ENCODE measurements around the gene WWOX. TPM values are rescaled to one million over a fixed set of nuclear protein-coding genes. Genes with fewer than 3 reads are reported as not detected.

Gene WWOX
- total RNA-seq, 5 donors from 2014 or later (not counting 1 experiment from before 2014, with no cell fraction given): 21.2 to 26.0 (median 22.6) TPM

DNA sequence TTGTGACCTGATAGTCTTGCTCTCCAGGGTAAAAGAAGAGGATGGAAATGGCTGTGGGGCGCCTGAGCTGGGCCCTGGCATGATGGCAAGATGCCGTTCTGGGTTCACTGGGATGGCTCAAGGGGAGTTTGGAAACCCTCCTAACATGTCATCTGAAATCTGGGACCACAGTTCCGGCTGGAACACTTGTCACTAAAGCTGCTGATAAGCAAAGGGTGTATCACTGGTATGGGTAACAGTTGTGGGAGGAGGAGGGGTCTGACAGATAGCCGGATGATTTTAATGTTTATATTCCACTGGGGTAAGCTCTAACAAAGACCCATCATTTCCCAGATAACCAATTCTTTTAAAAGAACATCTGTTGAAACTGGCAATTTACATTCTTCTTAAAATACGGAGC, 390.2 kb downstream of the WWOX start:
- H3K4me3 ChIP-seq (ENCODE audit: control insufficient read depth in 1 of 2, extremely low read depth in 1 of 2, low read length in 1 of 2): no peak overlapping the region
- DNase-seq (no peak), ATAC-seq (replicated peaks in 1 of 4) (no peak)
- POLR2A ChIA-PET: no interaction called here
- H3K4me1 Mint-ChIP-seq: no peaks in the 10 kb centered on the region
- 93% methylated on average over 2 of the region's 5 CpGs for WGBS (ENCODE audit: insufficient coverage)
- no peak overlapping the region for H3K27ac ChIP-seq (ENCODE audit: low read length)
- H3K9me3 ChIP-seq: no peaks in the 10 kb centered on the region
- no peaks in the 10 kb centered on the region for H3K4me1 ChIP-seq (ENCODE audit: control insufficient read depth in 1 of 2, extremely low read depth in 1 of 2, insufficient read depth in 2 of 2, low read length in 2 of 2)
- H3K27ac Mint-ChIP-seq: no peak overlapping the region
- no peaks in the 10 kb centered on the region for H3K9me3 Mint-ChIP-seq
- no peaks in the 10 kb centered on the region for H3K27me3 Mint-ChIP-seq
- CTCF ChIA-PET: interaction anchor here in 1 of 2 donors (0.7 kb wide), 1 partner anchor 173 kb away, joined by 5 read pairs; no protein-coding TSS in a partner anchor
- H3K27me3 ChIP-seq (replicated peaks in 1 of 2; ENCODE audit: control insufficient read depth in 2 of 2, extremely low read depth in 1 of 2, insufficient read depth in 2 of 2, low read length in 1 of 2): no peaks in the 10 kb centered on the region
- H3K36me3 ChIP-seq (ENCODE audit: control insufficient read depth in 2 of 2, extremely low read depth in 1 of 2, insufficient read depth in 1 of 2, low read length in 1 of 2): no peaks in the 10 kb centered on the region
- peaks cover 7% of the 10 kb centered on the region for H3K36me3 Mint-ChIP-seq
- H3K4me3 Mint-ChIP-seq: no peak overlapping the region

DNA sequence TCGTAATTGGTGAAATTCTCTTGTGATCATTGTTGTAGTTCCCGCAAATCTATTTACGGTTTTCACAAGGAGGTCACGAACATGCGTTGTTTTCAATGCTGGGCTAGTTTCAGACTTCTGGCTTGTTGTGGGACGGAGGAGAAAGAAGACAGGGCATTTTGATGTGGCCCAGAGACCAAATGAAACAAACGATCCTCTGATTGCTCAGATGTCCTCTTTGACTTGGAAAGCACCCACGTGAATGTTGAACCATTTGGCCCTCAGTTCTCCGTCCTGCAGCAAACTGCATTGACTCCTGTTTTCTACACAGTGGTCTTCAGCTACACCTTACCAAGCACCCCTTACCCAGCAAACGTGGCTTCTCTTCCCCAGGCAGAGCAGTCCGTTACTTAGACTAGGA, 391.0 kb downstream of the WWOX start:
- ChIA-PET CTCF (no interaction called here), POLR2A (no interaction called here)
- H3K9me3 Mint-ChIP-seq: no peaks in the 10 kb centered on the region
- H3K4me3 Mint-ChIP-seq: no peak overlapping the region
- H3K4me1 Mint-ChIP-seq: no peaks in the 10 kb centered on the region
- WGBS (ENCODE audit: insufficient coverage): 89% methylated on average over 11 of the region's 11 CpGs
- Histone ChIP-seq H3K4me1 (ENCODE audit: control insufficient read depth in 1 of 2, extremely low read depth in 1 of 2, insufficient read depth in 2 of 2, low read length in 2 of 2) (no peaks in the 10 kb centered on the region), H3K36me3 (ENCODE audit: control insufficient read depth in 2 of 2, extremely low read depth in 1 of 2, insufficient read depth in 1 of 2, low read length in 1 of 2) (no peaks in the 10 kb centered on the region), H3K4me3 (ENCODE audit: control insufficient read depth in 1 of 2, extremely low read depth in 1 of 2, low read length in 1 of 2) (no peak overlapping the region), H3K9me3 (no peaks in the 10 kb centered on the region), H3K27me3 (replicated peaks in 1 of 2; ENCODE audit: control insufficient read depth in 2 of 2, extremely low read depth in 1 of 2, insufficient read depth in 2 of 2, low read length in 1 of 2) (no peaks in the 10 kb centered on the region), H3K27ac (ENCODE audit: low read length) (no peak overlapping the region)
- no peak for ATAC-seq (replicated peaks in 1 of 4)
- no peaks in the 10 kb centered on the region for H3K27me3 Mint-ChIP-seq
- peaks cover 7% of the 10 kb centered on the region for H3K36me3 Mint-ChIP-seq
- DNase-seq: no peak
- H3K27ac Mint-ChIP-seq: no peak overlapping the region

DNA sequence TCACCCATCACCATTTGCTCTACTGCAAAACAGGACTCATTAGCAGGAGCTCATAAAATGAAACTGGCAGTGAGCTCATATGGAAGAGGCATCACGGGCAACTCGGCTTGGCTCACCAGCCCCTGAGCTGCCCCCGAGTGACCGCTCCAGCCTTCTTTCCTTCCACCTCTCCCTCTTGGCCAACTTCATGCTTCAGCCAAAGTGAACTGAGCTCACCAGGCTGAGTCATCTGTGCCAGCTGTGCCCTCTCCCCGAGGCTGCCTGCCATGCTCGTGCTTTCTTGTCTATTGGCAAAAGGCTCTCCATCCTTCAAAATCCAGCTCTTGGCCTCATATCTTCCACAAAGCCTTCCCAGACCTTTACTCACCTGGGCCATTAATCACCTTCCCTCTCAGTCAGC, 391.4 kb downstream of the WWOX start:
- H3K9me3 Mint-ChIP-seq: no peaks in the 10 kb centered on the region
- H3K4me1 ChIP-seq (ENCODE audit: control insufficient read depth in 1 of 2, extremely low read depth in 1 of 2, insufficient read depth in 2 of 2, low read length in 2 of 2): no peaks in the 10 kb centered on the region
- no peaks in the 10 kb centered on the region for H3K27me3 ChIP-seq (replicated peaks in 1 of 2; ENCODE audit: control insufficient read depth in 2 of 2, extremely low read depth in 1 of 2, insufficient read depth in 2 of 2, low read length in 1 of 2)
- no peaks in the 10 kb centered on the region for H3K27me3 Mint-ChIP-seq
- DNase-seq: no peak
- no peak for ATAC-seq (replicated peaks in 1 of 4)
- 95% methylated on average over 6 of the region's 6 CpGs for WGBS (ENCODE audit: insufficient coverage)
- POLR2A ChIA-PET: no interaction called here
- no peak overlapping the region for H3K27ac Mint-ChIP-seq
- H3K4me3 Mint-ChIP-seq: no peak overlapping the region
- no peaks in the 10 kb centered on the region for H3K9me3 ChIP-seq
- CTCF ChIA-PET: interaction anchor here in 1 of 2 donors (0.6 kb wide), 1 partner anchor 215 kb away, joined by 3 read pairs; no protein-coding TSS in a partner anchor
- H3K36me3 Mint-ChIP-seq: peaks cover 7% of the 10 kb centered on the region
- no peaks in the 10 kb centered on the region for H3K4me1 Mint-ChIP-seq
- H3K27ac ChIP-seq (ENCODE audit: low read length): no peak overlapping the region
- H3K4me3 ChIP-seq (ENCODE audit: control insufficient read depth in 1 of 2, extremely low read depth in 1 of 2, low read length in 1 of 2): no peak overlapping the region
- H3K36me3 ChIP-seq (ENCODE audit: control insufficient read depth in 2 of 2, extremely low read depth in 1 of 2, insufficient read depth in 1 of 2, low read length in 1 of 2): no peaks in the 10 kb centered on the region

DNA sequence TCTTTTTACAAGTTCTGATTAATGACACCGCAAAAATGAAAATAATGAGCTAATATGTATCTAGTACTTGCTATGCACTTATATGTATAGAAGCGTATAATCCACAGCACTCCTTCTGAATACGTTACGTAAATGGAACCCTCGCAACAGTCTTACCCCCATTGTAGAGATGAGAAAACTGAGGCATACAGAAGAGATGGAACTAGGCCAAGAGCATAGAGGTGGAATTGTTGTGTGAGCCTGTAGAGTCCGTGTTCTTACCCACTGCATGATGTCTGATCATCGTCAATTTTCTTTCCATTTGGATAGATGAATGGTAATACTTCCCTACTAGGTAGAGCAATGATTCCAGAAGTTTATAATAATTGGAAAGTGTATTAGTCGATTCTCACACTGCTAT, 394.1 kb downstream of the WWOX start:
- no peak for ATAC-seq (replicated peaks in 1 of 4)
- Histone ChIP-seq H3K9me3 (no peaks in the 10 kb centered on the region), H3K27me3 (replicated peaks in 1 of 2; ENCODE audit: control insufficient read depth in 2 of 2, extremely low read depth in 1 of 2, insufficient read depth in 2 of 2, low read length in 1 of 2) (no peaks in the 10 kb centered on the region), H3K4me3 (ENCODE audit: control insufficient read depth in 1 of 2, extremely low read depth in 1 of 2, low read length in 1 of 2) (no peak overlapping the region), H3K4me1 (ENCODE audit: control insufficient read depth in 1 of 2, extremely low read depth in 1 of 2, insufficient read depth in 2 of 2, low read length in 2 of 2) (no peaks in the 10 kb centered on the region), H3K27ac (ENCODE audit: low read length) (no peak overlapping the region), H3K36me3 (ENCODE audit: control insufficient read depth in 2 of 2, extremely low read depth in 1 of 2, insufficient read depth in 1 of 2, low read length in 1 of 2) (no peaks in the 10 kb centered on the region)
- Mint-ChIP-seq H3K9me3 (no peaks in the 10 kb centered on the region), H3K4me1 (no peaks in the 10 kb centered on the region), H3K27me3 (no peaks in the 10 kb centered on the region), H3K4me3 (no peak overlapping the region), H3K27ac (no peak overlapping the region), H3K36me3 (peaks cover 7% of the 10 kb centered on the region)
- POLR2A ChIA-PET: no interaction called here
- WGBS (ENCODE audit: insufficient coverage): no CpG with 5 or more reads among the region's 8 CpGs
- CTCF ChIA-PET: no interaction called here
- no peak for DNase-seq

DNA sequence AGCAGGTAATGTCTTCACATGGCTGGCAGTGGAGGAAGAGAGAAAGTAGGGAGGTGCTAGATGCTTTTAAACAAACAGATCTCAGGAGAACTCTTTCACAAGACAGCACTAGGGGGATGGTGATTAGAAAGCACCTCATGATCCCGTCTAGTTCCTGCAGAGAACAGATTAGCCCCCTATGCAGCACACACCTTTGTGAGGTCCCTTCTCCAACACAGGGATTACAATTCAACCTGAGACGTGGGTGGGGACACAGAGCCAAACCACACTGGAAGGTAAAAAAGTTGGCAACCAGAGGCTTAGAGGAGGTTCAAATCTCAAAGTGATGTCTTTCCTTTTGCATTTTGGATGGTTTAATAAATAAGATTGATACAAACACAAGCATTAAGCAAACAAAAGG, 394.7 kb downstream of the WWOX start:
- no CpG with 5 or more reads among the region's 2 CpGs for WGBS (ENCODE audit: insufficient coverage)
- DNase-seq: no peak
- ChIA-PET CTCF (no interaction called here), POLR2A (no interaction called here)
- Mint-ChIP-seq H3K36me3 (peaks cover 7% of the 10 kb centered on the region), H3K4me1 (no peaks in the 10 kb centered on the region), H3K27ac (no peak overlapping the region), H3K27me3 (no peaks in the 10 kb centered on the region), H3K9me3 (no peaks in the 10 kb centered on the region), H3K4me3 (no peak overlapping the region)
- Histone ChIP-seq H3K4me3 (ENCODE audit: control insufficient read depth in 1 of 2, extremely low read depth in 1 of 2, low read length in 1 of 2) (no peak overlapping the region), H3K27ac (ENCODE audit: low read length) (no peak overlapping the region), H3K27me3 (replicated peaks in 1 of 2; ENCODE audit: control insufficient read depth in 2 of 2, extremely low read depth in 1 of 2, insufficient read depth in 2 of 2, low read length in 1 of 2) (no peaks in the 10 kb centered on the region), H3K9me3 (no peaks in the 10 kb centered on the region), H3K4me1 (ENCODE audit: control insufficient read depth in 1 of 2, extremely low read depth in 1 of 2, insufficient read depth in 2 of 2, low read length in 2 of 2) (no peaks in the 10 kb centered on the region), H3K36me3 (ENCODE audit: control insufficient read depth in 2 of 2, extremely low read depth in 1 of 2, insufficient read depth in 1 of 2, low read length in 1 of 2) (no peaks in the 10 kb centered on the region)
- ATAC-seq (replicated peaks in 1 of 4): no peak

DNA sequence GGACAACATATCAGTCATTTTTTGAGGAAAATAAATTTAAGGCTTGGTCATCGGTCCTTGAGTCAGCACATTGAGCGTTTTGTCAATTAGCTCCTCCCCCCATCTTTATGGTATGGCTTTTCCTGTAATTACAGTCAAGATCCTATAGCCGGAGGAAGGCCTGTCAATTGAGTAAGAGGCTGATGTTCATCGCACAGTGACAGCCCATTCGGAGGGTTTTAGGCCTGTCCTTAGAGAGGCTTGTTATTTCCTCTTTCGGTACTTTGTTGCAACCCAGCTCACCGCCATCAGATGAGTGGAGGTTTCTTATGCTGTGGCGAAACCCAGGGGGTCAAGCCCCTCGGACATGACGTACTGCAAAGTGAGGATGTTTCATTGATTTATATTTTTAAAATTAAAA, 395.2 kb downstream of the WWOX start:
- no peaks in the 10 kb centered on the region for H3K27me3 Mint-ChIP-seq
- ChIA-PET CTCF (no interaction called here), POLR2A (interaction anchor here in 1 of 2 donors (0.6 kb wide), 1 partner anchor 786 kb away, joined by 10 read pairs; no protein-coding TSS in a partner anchor)
- no peaks in the 10 kb centered on the region for H3K4me1 Mint-ChIP-seq
- Histone ChIP-seq H3K4me1 (ENCODE audit: control insufficient read depth in 1 of 2, extremely low read depth in 1 of 2, insufficient read depth in 2 of 2, low read length in 2 of 2) (no peaks in the 10 kb centered on the region), H3K36me3 (ENCODE audit: control insufficient read depth in 2 of 2, extremely low read depth in 1 of 2, insufficient read depth in 1 of 2, low read length in 1 of 2) (no peaks in the 10 kb centered on the region), H3K27me3 (replicated peaks in 1 of 2; ENCODE audit: control insufficient read depth in 2 of 2, extremely low read depth in 1 of 2, insufficient read depth in 2 of 2, low read length in 1 of 2) (no peaks in the 10 kb centered on the region), H3K9me3 (no peaks in the 10 kb centered on the region), H3K27ac (ENCODE audit: low read length) (no peak overlapping the region), H3K4me3 (ENCODE audit: control insufficient read depth in 1 of 2, extremely low read depth in 1 of 2, low read length in 1 of 2) (no peak overlapping the region)
- no peak overlapping the region for H3K27ac Mint-ChIP-seq
- H3K9me3 Mint-ChIP-seq: no peaks in the 10 kb centered on the region
- ATAC-seq (replicated peaks in 1 of 4) (no peak), DNase-seq (no peak)
- peaks cover 7% of the 10 kb centered on the region for H3K36me3 Mint-ChIP-seq
- WGBS (ENCODE audit: insufficient coverage): no CpG with 5 or more reads among the region's 10 CpGs
- H3K4me3 Mint-ChIP-seq: no peak overlapping the region

DNA sequence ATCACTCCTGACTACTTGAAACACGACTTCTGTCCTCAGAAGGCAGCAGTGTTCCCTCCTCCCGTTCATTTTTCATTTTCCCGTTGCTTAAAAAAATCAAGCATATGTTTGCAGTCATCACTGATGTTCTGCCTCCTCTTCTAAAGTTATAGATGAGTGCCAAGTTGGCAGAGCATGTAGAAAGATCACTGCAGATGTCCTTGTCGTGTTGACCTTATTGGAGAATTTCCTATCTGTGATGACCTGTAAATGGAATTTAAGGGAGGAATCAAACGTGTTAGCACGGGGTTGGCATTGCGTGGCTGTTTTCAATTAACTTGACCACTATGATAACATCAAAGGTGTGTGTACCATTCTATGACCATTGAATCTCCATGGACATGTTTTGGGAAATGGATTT, 396.7 kb downstream of the WWOX start:
- WGBS (ENCODE audit: insufficient coverage): 95% methylated on average over 3 of the region's 7 CpGs
- H3K4me3 ChIP-seq (ENCODE audit: control insufficient read depth in 1 of 2, extremely low read depth in 1 of 2, low read length in 1 of 2): no peak overlapping the region
- no peaks in the 10 kb centered on the region for H3K9me3 ChIP-seq
- H3K36me3 ChIP-seq (ENCODE audit: control insufficient read depth in 2 of 2, extremely low read depth in 1 of 2, insufficient read depth in 1 of 2, low read length in 1 of 2): no peaks in the 10 kb centered on the region
- H3K27me3 ChIP-seq (replicated peaks in 1 of 2; ENCODE audit: control insufficient read depth in 2 of 2, extremely low read depth in 1 of 2, insufficient read depth in 2 of 2, low read length in 1 of 2): no peaks in the 10 kb centered on the region
- CTCF ChIA-PET: no interaction called here
- no peaks in the 10 kb centered on the region for H3K4me1 Mint-ChIP-seq
- no peak overlapping the region for H3K27ac ChIP-seq (ENCODE audit: low read length)
- ATAC-seq (replicated peaks in 1 of 4) (no peak), DNase-seq (no peak)
- H3K4me3 Mint-ChIP-seq: no peak overlapping the region
- POLR2A ChIA-PET: no interaction called here
- H3K9me3 Mint-ChIP-seq: no peaks in the 10 kb centered on the region
- H3K4me1 ChIP-seq (ENCODE audit: control insufficient read depth in 1 of 2, extremely low read depth in 1 of 2, insufficient read depth in 2 of 2, low read length in 2 of 2): no peaks in the 10 kb centered on the region
- no peak overlapping the region for H3K27ac Mint-ChIP-seq
- peaks cover 7% of the 10 kb centered on the region for H3K36me3 Mint-ChIP-seq
- no peaks in the 10 kb centered on the region for H3K27me3 Mint-ChIP-seq
